HEK293 (cell line): ENCODE results near the gene ATP2A3.

ENCODE experiments used
- CTCF ChIA-PET: fragments of 350-600 bp; formaldehyde crosslinking; extraction: SDS; loops from one replicate; lab custom pipeline; 2021; ENCODE audit warnings: antibody characterized with exemption; lab: Yijun Ruan, JAX
- POLR2A ChIA-PET: fragments of 300-600 bp; formaldehyde crosslinking; extraction: SDS; loops from one replicate; lab custom pipeline; 2020; ENCODE audit warnings: antibody characterized with exemption, inconsistent platforms; lab: Yijun Ruan, JAX
- H3K27ac ChIP-seq: fragments of 200-500 bp; sonication (Bioruptor generic); 2 replicates; pipeline ENCODE4 v1.5.1; 2014; ENCODE audit warnings: low read depth, low read length, control low read depth, inconsistent platforms; ENCODE audit errors: extremely low read depth
- H3K36me3 ChIP-seq, 2 experiments: fragments of 200-500 bp in 1 of 2; sonication (Bioruptor generic) in 1 of 2; 1 replicate in 1 of 2; 2 replicates in 1 of 2; pipeline ENCODE4 v1.5.1; 2014 to 2017; ENCODE audit warnings: inconsistent platforms in 2 of 2, low read length in 2 of 2; ENCODE audit not compliant: control insufficient read depth in 2 of 2, insufficient read depth in 1 of 2
- H3K4me1 ChIP-seq: fragments of 200-500 bp; sonication (Bioruptor generic); 2 replicates; pipeline ENCODE4 v1.5.1; 2014; ENCODE audit warnings: mild to moderate bottlenecking, low read length, inconsistent platforms; ENCODE audit not compliant: control insufficient read depth, insufficient read depth
- H3K4me3 ChIP-seq: 2 replicates; pipeline ENCODE4 v1.5.1; 2011; ENCODE audit warnings: low read depth, mild to moderate bottlenecking, control low read depth, low read length, moderate library complexity
- H3K9me3 ChIP-seq: fragments of 200-500 bp; sonication (Bioruptor generic); 2 replicates; pipeline ENCODE4 v1.5.1; 2014; ENCODE audit warnings: low read depth, low read length, inconsistent platforms; ENCODE audit not compliant: control insufficient read depth, insufficient read depth
- GLIS2 ChIP-seq: fragments of 450-650 bp; formaldehyde crosslinking; IDR thresholded peaks from 2 replicates; pipeline ENCODE4 v1.5.1; 2016; ENCODE audit warnings: missing biosample characterization, missing genetic modification characterization
- ZNF214 ChIP-seq: fragments of 450-650 bp; formaldehyde crosslinking; IDR thresholded peaks from 2 replicates; pipeline ENCODE4 v1.5.1; 2017; ENCODE audit warnings: missing biosample characterization, mild to moderate bottlenecking, missing genetic modification characterization, borderline replicate concordance
- ZNF266 ChIP-seq: fragments of 450-650 bp; formaldehyde crosslinking; IDR thresholded peaks from 2 replicates; pipeline ENCODE4 v1.5.1; 2016; ENCODE audit warnings: missing biosample characterization, missing genetic modification characterization, low read depth
- ZNF510 ChIP-seq: fragments of 450-650 bp; formaldehyde crosslinking; IDR thresholded peaks from 2 replicates; pipeline ENCODE4 v1.5.1; 2018; ENCODE audit warnings: mild to moderate bottlenecking, missing genetic modification characterization, missing biosample characterization; ENCODE audit not compliant: insufficient replicate concordance
- ZNF558 ChIP-seq: fragments of 450-650 bp; formaldehyde crosslinking; IDR thresholded peaks from 2 replicates; pipeline ENCODE4 v1.5.1; 2016; ENCODE audit warnings: missing biosample characterization, missing genetic modification characterization
- ZNF600 ChIP-seq: fragments of 450-650 bp; formaldehyde crosslinking; IDR thresholded peaks from 2 replicates; pipeline ENCODE4 v1.5.1; 2016; ENCODE audit warnings: missing biosample characterization, missing genetic modification characterization
- ZNF664 ChIP-seq: fragments of 450-650 bp; formaldehyde crosslinking; IDR thresholded peaks from 2 replicates; pipeline ENCODE4 v1.5.1; 2016; ENCODE audit warnings: missing biosample characterization, missing genetic modification characterization
- ZNF768 ChIP-seq: fragments of 450-650 bp; formaldehyde crosslinking; IDR thresholded peaks from 2 replicates; pipeline ENCODE4 v1.5.1; 2018; ENCODE audit warnings: missing biosample characterization, mild to moderate bottlenecking, missing genetic modification characterization
- ZSCAN16 ChIP-seq: fragments of 450-650 bp; formaldehyde crosslinking; IDR thresholded peaks from 2 replicates; pipeline ENCODE4 v1.5.1; 2016; ENCODE audit warnings: missing biosample characterization, missing genetic modification characterization
- TF ChIP-seq, protein P1 (sequence below): fragments of 450-650 bp; formaldehyde crosslinking; IDR thresholded peaks from 2 replicates; pipeline ENCODE4 v1.5.1; 2016; ENCODE audit warnings: missing biosample characterization, missing genetic modification characterization
- TF ChIP-seq, protein P2 (sequence below): fragments of 450-650 bp; formaldehyde crosslinking; IDR thresholded peaks from 2 replicates; pipeline ENCODE4 v1.5.1; 2016; ENCODE audit warnings: missing biosample characterization, missing genetic modification characterization
- TF ChIP-seq, protein P3 (sequence below): fragments of 450-650 bp; formaldehyde crosslinking; IDR thresholded peaks from 2 replicates; pipeline ENCODE4 v1.5.1; 2016; ENCODE audit warnings: missing biosample characterization, missing genetic modification characterization

The ATP2A3 gene

DNA sequence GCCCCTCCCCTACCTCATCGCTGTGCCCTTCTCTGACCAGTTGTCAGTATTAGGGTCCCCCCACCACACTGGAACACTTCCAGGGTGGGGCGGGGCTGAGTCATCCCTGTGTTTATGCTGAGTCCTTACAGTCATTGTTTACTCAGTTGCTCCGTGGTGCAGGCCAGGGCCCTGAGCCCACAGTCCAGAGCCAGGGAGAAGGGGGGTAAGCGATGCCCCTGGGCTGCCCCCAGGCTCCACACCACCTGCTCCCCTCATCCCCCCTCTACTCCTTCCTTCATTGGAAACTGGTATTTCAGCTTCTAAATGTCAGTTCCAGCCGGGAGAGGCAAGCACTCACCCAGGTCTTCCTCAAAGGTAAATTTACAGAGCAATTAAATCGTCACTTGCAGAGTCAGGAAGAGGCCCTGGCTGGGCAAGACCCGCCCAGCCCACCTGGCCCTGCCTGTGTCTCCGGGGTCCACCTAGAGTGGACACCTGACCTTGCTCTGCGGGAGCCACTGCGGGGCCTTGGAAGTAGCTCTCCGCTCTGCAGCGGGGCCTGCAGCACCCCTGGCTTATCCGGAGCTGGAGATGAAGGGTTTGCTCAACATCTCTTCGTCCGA lies 4.8 kb downstream of the ATP2A3 start (continued):
- TF ChIP-seq, protein P1, sequence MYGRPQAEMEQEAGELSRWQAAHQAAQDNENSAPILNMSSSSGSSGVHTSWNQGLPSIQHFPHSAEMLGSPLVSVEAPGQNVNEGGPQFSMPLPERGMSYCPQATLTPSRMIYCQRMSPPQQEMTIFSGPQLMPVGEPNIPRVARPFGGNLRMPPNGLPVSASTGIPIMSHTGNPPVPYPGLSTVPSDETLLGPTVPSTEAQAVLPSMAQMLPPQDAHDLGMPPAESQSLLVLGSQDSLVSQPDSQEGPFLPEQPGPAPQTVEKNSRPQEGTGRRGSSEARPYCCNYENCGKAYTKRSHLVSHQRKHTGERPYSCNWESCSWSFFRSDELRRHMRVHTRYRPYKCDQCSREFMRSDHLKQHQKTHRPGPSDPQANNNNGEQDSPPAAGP (tag by site-specific recombination): peak; percentile 81
- TF ChIP-seq ZNF558 (tag by site-specific recombination): no peak
- no peak for TF ChIP-seq ZNF510
- TF ChIP-seq, protein P2, sequence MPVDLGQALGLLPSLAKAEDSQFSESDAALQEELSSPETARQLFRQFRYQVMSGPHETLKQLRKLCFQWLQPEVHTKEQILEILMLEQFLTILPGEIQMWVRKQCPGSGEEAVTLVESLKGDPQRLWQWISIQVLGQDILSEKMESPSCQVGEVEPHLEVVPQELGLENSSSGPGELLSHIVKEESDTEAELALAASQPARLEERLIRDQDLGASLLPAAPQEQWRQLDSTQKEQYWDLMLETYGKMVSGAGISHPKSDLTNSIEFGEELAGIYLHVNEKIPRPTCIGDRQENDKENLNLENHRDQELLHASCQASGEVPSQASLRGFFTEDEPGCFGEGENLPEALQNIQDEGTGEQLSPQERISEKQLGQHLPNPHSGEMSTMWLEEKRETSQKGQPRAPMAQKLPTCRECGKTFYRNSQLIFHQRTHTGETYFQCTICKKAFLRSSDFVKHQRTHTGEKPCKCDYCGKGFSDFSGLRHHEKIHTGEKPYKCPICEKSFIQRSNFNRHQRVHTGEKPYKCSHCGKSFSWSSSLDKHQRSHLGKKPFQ: no peak
- TF ChIP-seq ZNF600 (tag by site-specific recombination): peak; percentile 69; the same call in 1 of the 2 replicates

DNA sequence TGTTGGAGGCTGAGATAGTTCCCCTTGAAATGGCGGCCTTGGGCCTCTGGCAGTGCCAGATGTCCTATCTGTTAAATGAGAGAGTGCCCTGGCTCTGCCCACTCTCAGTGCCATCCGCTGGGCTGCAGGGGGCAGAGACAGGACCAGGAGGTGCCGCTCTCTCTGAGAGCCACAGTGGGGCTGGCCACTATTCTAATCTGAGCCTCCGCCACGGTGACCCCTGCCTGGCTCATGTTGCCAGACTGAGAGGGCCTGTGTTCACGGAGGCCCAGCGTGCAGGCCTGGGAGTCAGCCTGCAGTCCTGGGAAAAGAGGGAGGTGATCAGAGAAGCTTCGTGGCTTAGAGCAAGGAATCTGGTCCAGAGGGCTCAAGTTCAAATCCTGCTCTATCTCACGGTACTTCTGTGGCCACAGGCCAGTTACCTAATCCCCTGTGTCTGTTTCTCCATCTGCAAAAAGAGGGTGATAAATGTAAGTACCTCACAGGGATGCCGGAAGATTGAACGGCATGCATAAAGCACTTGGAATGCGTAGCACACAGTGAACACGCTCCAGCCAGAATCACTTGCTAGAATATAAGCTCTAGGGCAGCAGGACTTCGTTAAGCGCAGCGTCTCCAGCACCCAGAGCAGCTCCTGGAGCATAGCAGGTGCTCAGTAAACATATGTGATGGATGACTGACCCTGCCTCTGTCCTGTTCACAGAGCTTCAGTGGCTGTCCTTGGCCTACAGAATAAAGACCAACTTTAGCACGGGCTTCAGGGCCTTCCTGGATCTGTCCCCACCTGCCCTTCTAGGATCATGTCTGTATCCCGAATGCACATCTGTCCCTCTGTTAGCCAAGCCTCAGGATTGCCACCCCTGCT lies 6.3 kb downstream of the ATP2A3 start:
- Histone ChIP-seq H3K27ac (no peak overlapping the region), H3K9me3 (no peaks in the 10 kb centered on the region), H3K4me1 (peaks cover 8% of the 10 kb centered on the region), H3K36me3 (no peaks in the 10 kb centered on the region), H3K4me3 (no peak overlapping the region)
- ChIA-PET CTCF (interaction anchor here (1.0 to 2.1 kb wide), 3 partner anchors 22 to 94 kb away, joined by 3 to 8 read pairs (median 3); no protein-coding TSS in a partner anchor), POLR2A (no interaction called here)
- peak; percentile 84 for TF ChIP-seq ZSCAN16 (tag by site-specific recombination)
- peak; percentile 59; the same call in 1 of the 2 replicates for TF ChIP-seq ZNF664 (tag by site-specific recombination)
- no peak for TF ChIP-seq ZNF266 (tag by site-specific recombination)
- TF ChIP-seq, protein P3, sequence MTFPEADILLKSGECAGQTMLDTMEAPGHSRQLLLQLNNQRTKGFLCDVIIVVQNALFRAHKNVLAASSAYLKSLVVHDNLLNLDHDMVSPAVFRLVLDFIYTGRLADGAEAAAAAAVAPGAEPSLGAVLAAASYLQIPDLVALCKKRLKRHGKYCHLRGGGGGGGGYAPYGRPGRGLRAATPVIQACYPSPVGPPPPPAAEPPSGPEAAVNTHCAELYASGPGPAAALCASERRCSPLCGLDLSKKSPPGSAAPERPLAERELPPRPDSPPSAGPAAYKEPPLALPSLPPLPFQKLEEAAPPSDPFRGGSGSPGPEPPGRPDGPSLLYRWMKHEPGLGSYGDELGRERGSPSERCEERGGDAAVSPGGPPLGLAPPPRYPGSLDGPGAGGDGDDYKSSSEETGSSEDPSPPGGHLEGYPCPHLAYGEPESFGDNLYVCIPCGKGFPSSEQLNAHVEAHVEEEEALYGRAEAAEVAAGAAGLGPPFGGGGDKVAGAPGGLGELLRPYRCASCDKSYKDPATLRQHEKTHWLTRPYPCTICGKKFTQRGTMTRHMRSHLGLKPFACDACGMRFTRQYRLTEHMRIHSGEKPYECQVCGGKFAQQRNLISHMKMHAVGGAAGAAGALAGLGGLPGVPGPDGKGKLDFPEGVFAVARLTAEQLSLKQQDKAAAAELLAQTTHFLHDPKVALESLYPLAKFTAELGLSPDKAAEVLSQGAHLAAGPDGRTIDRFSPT (tag by site-specific recombination): peak; percentile 30; the same call in 1 of the 2 replicates

DNA sequence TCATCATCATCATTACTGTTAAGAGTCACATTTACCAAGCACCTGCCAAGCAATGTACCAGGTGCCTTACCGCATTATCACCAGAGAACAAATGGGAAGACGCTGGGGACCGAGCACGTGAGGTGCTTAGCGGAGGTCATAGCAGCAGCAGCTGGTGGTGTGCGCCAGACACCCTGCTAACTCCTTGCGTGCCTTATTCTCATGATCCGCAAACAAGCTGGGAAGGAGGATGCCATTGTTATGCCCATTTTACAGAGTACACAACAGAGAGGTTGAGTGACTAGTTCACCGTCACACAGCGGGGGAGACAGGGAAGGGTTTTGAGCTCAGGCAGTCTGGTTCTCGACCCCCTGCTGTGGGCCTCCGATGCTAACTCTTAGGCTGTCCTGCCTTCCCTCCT lies 7.3 kb downstream of the ATP2A3 start:
- TF ChIP-seq ZNF768 (tag by site-specific recombination) (peak; percentile 97), GLIS2 (tag by site-specific recombination) (peak; percentile 31; the same call in 1 of the 2 replicates), ZNF214 (no peak)
- TF ChIP-seq, all 188 proteins: peak for 2
- POLR2A ChIA-PET: interaction anchor here (0.9 kb wide), 1 partner anchor 8 kb away, joined by 3 read pairs; no protein-coding TSS in a partner anchor
- no peak overlapping the region for H3K4me3 ChIP-seq
- H3K27ac ChIP-seq: no peak overlapping the region
- no peaks in the 10 kb centered on the region for H3K36me3 ChIP-seq
- H3K4me1 ChIP-seq: peaks cover 8% of the 10 kb centered on the region
- CTCF ChIA-PET: interaction anchor here (1.2 to 2.1 kb wide), 2 partner anchors 21 to 43 kb away, joined by 6 to 8 read pairs; no protein-coding TSS in a partner anchor
- H3K9me3 ChIP-seq: no peaks in the 10 kb centered on the region
